DLD1 (cell line): Measurements from ENCODE around the gene GBGT1.
"Not testable (repeated sequence)": the region's sequence is repeated elsewhere in the genome, so short reads cannot be mapped to it uniquely, and the experiment has no call there.

ENCODE experiments used
- in situ Hi-C: cut with HindIII; loops from 2 replicates; pipeline ENCODE4 v1.10.0; 2017; ENCODE audit warnings: low sequenced_read_pairs

Gene GBGT1

GRCh38 chr9:133163504-133164172, at the start of gene GBGT1:
Gene GBGT1, minus strand, starts transcription at chr9:133163914. Its CDS starts 1,502 bp downstream, at chr9:133162412.
- in situ Hi-C loops = no loop called here

- in situ Hi-C loops = no loop called here
Observed at GRCh38 chr9:133210609-133211008, 46.9 kb upstream of the GBGT1 start.

DNA sequence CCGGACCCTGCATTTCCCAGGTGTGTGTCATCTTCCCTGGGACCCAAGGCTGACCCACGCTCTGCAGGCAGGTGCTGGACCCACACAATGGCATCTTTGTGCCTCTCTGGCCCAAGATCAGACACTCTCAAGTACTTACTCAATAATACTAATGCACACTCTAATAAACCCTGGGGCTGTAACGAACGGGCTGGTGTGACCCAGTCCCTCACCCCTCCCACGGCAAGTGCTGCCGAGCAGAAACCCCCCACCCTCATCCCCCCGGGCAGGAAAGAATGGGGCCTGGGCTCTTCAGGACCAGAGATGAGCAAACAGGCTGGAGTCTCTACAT, 46.5 kb upstream of the GBGT1 start:
- in situ Hi-C loops = no loop called here

- in situ Hi-C loops = not testable (repeated sequence)
Observed at GRCh38 chr9:133209327-133210201, 45.9 kb upstream of the GBGT1 start.

DNA sequence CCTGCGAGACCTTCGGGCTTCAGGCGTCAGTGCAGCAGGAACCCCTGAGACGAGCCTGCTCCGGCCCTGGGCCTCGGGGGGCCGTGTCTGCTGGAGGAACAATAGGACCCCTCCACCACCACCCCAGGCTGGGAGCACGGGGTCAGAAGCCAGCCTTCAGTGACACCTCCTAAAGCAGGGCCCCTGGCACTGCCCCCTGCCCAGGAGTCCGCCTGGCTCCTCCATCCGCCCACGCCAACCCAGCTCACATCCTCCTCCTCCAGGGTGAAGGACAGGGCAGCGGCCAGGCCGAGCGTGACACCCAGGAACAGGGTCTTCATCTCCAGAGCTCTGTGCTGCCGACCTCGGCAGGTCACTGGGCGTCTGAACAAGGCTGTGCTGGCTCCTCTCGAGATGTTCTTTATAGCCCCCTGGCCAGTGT, 45.2 kb upstream of the GBGT1 start, which contains the start of gene OBP2B:
TSS of gene OBP2B (minus strand) at position 371 of the 421 bp plus-strand sequence. CDS start at position 320, 51 bp downstream.
- in situ Hi-C loops = not testable (repeated sequence)

DNA sequence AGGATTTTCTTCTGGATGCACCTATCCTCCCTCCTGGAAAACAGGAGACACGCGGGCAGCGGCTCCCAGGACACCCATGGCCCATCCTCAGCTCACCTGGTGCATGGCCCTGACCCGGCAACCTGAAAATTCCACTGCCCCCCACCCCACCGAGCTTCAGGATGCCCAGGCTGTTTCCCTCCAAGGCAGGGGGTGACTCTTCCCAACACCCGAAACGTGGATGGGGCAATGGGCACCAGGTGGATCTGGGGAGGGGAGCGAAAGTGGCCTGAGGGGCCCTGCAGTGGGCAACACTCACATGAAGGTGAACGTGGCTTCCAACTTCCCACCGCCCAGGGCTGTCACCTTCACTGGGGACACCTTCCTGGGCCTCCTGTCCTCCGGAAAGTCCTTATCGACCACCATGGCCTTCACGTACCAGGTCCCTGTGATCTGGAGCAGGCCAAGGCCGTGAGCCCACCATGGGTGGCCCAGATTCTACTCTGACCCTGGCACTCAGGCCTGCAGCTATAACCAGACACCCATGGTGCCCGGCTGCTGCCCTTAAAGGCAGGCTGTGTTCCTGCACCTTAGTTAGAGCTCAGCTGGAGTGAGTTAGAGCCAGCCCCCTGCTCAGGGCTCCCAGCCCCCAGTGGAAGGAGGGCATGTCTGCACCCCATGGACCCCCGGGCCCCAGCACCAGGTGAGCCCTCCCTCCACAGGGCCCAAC, 44.6 kb upstream of the GBGT1 start:
- in situ Hi-C loops = not testable (repeated sequence)

GRCh38 chr9:133207540-133208170, 43.9 kb upstream of the GBGT1 start:
- in situ Hi-C loops = no loop called here

GRCh38 chr9:133207021-133207531, 43.4 kb upstream of the GBGT1 start:
- in situ Hi-C loops = no loop called here

- in situ Hi-C loops = no loop called here
Observed at GRCh38 chr9:133205996-133206931, 42.5 kb upstream of the GBGT1 start.

- in situ Hi-C loops = not testable (repeated sequence)
Observed at GRCh38 chr9:133205481-133205887, 41.8 kb upstream of the GBGT1 start.

DNA sequence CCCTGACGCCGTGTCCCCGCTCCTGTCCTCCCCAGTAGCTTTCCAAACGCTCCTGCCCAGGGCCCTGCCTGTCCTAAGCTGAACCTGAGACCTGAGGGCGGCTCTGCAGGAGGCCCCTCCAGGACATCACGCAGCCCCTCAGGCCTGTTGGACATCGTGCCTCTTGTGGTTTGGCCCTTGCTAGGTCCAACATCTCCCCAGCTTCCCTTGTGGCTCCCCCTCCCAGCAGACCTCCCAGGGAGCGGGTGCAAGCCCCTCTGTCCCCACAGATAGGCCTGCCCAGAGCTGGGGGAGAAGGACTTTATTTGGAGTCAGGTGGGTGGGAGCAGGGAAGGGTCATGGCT, 41.3 kb upstream of the GBGT1 start:
- in situ Hi-C loops = no loop called here

DNA sequence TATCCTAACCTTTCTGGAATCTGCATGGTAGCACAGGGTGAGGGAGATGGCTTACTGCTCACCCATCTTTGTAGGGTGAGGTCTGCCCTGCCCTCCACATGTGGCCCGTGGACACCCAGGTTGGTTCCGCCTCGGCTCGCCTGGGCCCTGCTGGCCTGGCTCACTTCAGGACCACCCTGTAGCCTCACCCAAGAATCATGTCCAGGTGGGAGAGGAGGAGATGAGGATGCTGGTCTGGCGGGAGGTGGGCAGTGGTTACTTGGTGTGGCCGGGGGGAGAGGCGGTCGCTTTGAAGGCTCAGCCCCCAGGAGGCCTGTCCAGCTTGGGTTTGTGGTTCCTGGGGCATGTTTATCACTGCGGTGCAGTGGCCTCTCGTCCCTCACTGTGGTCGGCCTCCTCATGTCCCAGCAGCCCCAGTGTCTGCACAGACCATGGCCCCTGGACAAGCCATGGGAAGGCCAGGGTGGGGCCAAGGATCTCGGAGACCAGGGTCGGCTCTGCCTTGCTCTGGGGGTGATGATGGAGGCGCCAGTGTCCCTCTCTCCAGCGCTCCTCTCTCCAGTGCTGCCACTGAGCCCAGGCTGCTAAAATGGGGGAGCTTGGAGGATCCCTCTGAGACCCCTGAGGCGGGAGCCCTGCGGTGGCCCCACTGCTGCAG, 40.8 kb upstream of the GBGT1 start:
- in situ Hi-C loops = no loop called here

GRCh38 chr9:133203506-133204075, 39.9 kb upstream of the GBGT1 start:
- in situ Hi-C loops = no loop called here

GRCh38 chr9:133202688-133203453, 39.2 kb upstream of the GBGT1 start:
- in situ Hi-C loops = no loop called here

DNA sequence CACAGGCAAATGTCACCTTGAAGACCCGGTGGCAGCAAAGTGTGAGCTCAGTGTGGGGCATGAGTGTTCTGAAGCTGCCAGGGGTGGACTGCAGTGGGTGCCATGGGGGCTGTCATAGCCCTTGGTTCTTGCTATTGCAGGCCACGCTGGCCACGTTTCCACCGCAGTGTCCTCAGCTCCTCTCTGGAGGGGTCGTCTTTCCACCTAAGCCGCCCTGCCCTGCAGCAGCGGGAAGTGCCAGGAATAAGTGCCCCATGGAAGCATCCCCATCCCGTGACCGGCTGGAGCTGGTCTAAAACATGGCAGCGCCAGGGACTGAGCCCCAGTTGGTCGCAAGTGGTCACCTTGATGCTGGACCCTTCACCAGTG, 38.4 kb upstream of the GBGT1 start:
- in situ Hi-C loops = no loop called here

DNA sequence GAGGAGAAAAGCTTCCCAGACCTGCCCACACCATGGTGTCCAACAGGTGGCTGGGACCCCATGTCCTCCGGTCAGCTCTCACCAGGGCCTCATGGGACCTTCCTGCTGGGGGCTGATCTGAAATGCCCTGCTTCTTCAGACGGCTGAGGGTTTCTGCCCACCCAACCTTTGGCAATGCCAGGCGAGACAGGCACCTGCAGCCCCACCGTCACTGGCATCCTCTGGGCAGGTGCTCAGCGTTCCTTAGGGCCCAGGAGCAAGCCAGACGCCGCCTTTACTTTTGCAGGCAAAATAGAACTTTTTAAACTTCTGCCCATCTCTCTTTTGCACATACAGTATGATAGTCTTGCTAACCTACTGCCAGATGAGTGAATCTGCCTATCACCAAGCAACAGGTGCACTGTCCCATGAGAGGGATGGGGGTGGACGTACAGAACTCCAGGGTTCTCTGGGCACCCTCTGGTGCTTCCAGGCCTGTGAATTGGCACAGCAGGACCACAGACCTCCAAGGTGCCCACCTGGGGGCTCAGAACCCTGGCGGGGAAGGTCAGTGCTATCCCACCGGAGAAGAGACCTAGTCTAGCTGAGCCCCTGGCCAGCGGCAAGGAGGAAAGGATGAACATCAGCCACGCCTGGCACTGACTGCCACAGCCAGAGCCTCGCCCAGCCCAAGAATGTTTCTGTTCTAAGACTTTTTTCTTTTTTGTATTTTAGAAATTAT, 37.9 kb upstream of the GBGT1 start:
- in situ Hi-C loops = no loop called here

GRCh38 chr9:133200631-133201030, 36.9 kb upstream of the GBGT1 start:
- in situ Hi-C loops = no loop called here
